NCI-H146 (cell line): ENCODE data around the gene LDLRAD2.
"Not testable (repeated sequence)": the region's sequence is repeated elsewhere in the genome, so short reads cannot be mapped to it uniquely, and the experiment has no call there.

Experiments
- DNase-seq: peaks from one replicate; lab custom pipeline; 2025; lab: John Stamatoyannopoulos, UW

The LDLRAD2 gene, protein sequence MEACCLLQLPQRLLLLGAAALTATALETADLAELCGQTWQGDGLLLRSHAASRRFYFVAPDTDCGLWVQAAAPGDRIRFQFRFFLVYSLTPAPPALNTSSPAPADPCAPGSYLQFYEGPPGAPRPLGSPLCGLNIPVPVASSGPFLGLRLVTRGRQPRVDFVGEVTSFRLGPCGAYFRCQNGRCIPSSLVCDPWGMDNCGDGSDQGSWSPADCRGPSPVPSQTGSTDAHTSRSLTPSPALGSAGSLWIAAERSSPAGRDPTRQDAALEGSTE

DNA sequence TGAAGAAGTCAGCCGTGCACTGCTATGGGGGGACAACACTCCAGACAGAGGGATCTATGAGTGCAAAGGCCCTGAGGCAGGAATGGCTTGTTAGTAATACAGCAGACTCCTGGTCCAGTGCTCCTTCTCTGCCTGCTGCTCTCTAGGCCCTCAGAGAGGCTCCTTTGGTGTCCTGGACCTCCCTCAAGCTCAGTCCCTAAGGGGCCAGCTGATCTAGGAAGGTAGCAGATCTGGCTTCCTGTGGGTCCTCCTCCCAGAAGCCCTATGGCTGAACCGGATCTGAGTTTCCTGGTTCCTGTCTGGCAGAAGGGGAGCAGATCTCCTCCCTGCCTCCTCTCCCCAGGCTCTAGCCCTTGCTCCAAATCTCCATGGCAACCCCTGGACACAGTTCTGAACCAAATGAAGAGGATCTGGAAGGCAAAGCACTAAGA lies at the start of gene LDLRAD2:
LDLRAD2 (plus strand) TSS at position 391 of the 431 bp plus-strand sequence. CDS start 187 bp downstream, outside the sequence.
- no peak for DNase-seq

DNA sequence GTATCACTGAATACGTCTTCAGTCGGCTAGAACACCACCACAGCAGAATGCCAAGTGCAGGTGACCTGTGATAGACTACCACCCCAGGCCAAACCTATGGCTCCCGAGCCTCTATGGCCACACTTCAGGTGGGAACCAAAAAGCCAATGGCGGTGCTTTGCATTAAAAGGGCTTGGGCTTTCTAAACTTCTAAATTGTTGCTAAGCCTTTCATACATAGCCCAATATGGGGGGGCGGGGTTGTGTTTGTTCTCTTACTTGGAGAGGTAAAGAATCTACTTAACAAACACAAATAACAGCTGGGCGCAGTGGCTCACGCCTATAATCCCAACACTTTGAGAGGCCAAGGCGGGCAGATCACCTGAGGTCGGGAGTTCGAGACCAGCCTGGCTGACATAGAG lies 48.8 kb upstream of the LDLRAD2 start:
- DNase-seq, result no peak

DNA sequence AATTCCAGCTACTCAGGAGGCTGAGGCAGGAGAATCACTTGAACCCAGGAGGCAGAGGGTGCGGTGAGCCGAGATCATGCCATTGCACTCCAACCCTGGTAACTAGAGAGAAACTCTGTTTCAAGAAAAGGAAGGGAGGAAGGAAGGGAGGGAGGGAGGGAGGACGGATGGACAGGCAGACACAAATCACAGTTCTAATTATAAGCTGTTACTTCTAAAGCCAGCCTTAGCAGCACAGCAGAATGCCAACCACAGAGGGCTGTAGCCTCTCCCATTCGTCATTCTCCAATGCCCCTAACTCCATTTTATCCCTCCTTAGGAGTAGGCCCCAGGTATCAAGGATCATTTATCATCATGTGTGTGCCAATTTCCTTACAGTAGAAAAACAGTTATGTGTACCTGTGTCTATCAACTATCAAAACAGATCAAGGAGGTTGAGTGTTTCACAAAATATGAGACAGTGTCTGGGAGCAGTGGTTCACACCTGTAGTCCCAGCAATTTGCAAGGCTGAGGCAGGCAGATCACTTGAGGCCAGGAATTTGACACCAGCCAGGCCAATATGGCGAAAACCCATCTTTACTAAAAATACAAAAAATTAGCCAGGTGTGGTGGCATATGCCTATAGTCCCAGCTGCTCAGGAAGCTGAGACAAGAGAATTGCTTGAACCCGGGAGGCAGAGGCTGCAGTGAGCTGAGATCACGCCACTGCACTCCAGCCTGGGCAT lies 48.2 kb upstream of the LDLRAD2 start:
- no peak for DNase-seq

DNA sequence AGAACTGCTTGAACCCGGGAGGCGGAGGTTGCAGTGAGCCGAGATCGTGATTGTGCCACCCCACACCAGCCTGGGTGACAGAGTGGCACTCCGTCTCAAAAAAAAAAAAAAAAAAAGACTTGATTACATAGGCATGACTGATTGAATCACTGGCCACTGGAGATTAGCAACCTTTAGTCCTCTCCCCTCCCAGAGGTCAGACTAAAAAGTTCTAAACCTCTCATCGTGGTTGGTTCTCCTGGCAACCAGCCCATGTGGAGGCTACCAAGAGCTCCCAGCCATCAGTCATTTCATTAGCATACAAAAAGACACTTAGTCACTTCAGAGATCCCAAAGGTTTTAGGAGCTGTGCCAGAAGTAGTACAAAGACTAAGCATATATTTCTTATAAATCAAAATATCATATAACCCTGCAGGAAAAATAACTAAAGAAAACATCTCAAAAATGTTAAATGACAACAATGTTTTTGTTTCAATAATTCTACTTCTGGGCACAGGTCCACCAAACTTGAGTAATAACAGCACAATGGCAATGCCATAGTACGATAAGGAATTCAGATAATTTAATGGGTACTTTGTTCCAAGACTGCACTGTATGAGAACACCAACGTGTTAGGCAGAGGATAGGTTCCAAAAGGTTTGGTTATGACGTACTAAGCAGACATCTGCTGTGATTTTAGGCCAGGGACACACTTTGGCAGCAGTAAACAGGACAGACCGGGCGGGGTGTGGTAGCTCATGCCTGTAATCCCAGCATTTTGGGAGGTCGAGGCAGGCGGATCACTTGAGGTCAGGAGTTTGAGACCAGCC lies 47.2 kb upstream of the LDLRAD2 start:
- no peak for DNase-seq

DNA sequence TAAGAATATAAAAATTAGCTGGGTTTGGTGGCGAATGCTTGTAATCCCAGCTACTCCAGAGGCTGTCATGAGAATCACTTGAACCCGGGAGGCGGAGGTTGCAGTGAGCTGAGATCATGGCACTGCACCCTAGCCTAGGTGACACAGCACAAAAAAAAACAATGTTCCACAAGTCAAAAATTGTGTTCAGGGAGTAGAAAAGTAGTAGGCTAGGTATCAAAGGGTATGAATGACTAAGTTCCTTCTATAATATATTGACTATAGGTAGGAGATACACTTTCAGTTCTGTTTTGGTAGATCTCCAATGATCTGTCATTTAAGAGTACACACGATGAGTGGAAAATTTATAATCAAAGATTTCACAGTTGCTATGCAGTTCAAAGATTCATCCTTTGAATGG lies 45.9 kb upstream of the LDLRAD2 start:
- no peak for DNase-seq

DNA sequence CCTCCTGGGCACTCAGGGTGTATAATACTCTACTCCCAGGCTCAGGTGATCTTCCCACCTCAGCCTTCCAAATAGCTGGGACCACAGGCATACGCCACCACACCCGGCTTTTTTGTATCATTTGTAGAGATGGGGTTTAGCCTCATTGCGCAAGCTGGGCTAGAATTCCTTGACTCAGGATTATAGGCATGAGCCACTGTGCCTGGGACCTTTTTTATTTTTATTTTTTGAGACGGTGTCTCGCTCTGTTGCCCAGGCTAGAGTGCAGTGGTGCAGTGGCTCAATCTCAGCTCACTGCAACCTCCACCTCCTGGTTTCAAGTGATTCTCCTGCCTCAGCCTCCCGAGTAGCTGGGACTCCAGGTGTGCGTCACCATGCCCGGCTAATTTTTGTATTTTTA lies 45.0 kb upstream of the LDLRAD2 start:
- not testable (repeated sequence) for DNase-seq

- no peak for DNase-seq
Measured at GRCh38 chr1:21770201-21770600, 41.9 kb upstream of the LDLRAD2 start.

- DNase-seq, result not testable (repeated sequence)
Measured at GRCh38 chr1:21770602-21771001, 41.5 kb upstream of the LDLRAD2 start.

DNA sequence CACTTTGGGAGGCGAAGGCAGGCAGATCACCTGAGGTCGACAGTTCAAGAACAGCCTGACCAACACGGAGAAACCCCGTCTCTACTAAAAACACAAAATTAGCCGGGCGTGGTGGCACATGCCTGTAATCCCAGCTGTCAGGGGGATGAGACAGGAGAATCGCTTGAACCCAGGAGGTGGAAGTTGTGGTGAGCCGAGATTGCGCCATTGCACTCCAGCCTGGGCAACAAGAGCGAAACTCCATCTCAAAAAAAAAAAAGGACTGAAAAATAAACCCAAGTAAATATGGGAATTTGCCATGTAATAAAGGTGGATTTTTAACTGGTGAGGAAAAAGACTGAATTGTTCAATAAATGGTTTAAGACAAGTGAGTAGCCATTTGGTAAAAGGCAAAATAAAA lies 40.4 kb upstream of the LDLRAD2 start:
- not testable (repeated sequence) for DNase-seq

- DNase-seq, result no peak
Measured at GRCh38 chr1:21773585-21773984, 38.5 kb upstream of the LDLRAD2 start.

DNA sequence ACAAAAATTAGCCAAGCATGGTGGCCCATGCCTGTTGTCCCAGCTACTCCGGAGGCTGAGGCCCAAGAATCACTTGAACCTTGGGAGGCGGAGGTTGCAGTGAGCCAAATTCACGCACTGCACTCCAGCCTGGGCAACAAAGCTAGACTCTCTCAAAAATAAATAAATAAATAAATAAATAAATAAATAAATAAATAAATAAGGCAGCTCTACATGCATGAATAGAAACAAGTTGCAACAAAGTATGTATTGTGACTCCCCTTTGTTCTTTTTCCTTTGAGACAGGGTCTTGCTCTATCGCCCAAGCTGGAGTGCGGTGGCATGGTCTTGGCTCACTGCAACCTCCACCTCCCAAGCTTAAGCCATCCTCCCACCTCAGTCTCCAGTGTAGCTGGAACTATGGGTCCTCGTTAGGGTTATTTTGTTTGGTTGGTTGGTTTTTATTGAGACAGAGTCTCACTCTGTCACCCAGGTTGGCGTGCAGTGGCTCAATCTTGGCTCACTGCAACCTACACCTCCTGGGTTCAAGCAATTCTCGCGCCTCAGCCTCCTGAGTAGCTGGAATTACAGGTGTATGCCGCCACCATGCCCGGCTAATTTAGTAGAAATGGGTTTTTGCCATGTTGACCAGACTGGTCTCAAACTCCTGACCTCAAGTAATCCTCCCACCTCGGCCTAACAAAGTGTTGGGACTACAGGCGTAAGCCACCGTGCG lies 37.1 kb upstream of the LDLRAD2 start:
- no peak for DNase-seq

DNA sequence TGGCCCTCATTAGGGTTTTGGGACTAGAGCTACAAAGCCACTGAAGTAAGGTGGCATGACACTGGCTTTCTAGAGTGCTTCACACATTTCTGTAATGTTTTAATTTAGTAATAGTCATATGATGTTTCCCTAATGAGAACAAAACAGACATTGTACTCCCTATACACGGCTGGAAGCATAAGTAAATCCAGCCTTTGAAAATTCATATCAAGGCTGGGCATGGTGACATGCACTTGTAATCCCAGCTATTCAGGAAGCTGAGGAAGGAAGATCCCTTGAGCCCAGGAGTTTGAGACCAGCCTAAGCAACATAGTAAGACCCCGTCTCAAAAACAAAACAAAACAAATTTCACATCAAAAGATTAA lies 36.5 kb upstream of the LDLRAD2 start:
- DNase-seq, result no peak

- no peak for DNase-seq
Measured at GRCh38 chr1:21775985-21776562, 36.0 kb upstream of the LDLRAD2 start.

DNA sequence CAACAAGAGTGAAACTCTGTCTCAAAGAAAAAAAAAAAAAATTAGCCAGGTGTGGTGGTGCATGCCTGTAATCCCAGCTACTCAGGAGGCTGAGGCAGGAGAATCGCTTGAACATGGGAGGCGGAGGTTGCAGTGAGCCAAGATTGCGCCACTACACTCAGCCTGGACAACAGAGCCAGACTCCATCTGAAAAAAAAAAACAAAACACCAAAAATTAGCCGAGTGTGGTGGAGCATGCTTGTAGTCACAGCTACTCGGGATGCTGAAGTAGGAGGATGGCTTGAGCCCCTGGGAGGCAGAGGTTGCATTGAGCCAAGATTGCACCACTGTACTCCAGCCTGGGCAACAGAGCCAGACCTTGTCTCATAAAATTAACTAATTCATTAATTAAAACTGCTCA lies 35.1 kb upstream of the LDLRAD2 start:
- DNase-seq, result not testable (repeated sequence)

- DNase-seq, result no peak
Measured at GRCh38 chr1:21778405-21778727, 33.7 kb upstream of the LDLRAD2 start.

DNA sequence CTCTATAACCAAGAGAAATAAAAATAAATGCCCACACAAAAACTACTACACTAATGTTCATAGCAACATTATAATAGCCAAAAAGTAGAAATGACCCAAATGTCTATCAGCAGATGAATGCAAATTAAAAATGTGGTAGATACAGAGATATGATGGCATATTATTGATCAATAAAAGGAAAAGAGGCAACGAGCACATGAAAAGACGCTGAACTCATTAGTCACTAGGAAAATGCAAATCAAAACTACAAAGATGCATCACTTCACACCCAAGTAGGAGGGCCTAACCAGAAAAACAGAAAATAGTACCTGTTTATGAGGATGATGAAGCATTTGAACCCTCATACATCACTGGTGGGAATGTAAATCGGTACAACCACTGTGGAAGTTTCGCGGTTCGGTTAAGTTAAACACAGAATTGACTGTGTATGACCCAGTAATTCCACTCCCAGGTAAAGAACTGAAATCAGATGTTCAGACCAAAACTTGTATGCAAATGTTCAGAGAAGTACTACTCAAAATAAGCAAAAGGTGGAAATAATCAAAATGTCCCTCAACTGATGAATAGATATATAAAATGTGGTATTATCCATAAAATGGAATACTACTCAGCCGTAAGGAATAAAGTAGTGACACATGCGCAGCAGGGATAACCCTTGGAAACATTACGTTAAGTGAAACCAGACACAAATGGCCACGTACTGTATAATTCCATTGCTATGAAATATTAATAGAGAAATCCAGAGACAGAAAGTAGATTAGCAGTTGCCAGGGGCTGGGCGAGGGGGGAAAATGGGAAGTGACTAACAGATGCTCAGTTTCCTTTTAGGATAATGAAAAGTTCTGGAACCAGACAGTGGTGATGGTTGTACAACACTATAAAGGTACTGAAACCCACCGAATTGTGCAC lies 32.2 kb upstream of the LDLRAD2 start:
- no peak for DNase-seq

- DNase-seq, result no peak
Measured at GRCh38 chr1:21781815-21782348, 30.2 kb upstream of the LDLRAD2 start.

- peak; percentile 67 for DNase-seq
Measured at GRCh38 chr1:21782349-21782867, 29.7 kb upstream of the LDLRAD2 start.

DNA sequence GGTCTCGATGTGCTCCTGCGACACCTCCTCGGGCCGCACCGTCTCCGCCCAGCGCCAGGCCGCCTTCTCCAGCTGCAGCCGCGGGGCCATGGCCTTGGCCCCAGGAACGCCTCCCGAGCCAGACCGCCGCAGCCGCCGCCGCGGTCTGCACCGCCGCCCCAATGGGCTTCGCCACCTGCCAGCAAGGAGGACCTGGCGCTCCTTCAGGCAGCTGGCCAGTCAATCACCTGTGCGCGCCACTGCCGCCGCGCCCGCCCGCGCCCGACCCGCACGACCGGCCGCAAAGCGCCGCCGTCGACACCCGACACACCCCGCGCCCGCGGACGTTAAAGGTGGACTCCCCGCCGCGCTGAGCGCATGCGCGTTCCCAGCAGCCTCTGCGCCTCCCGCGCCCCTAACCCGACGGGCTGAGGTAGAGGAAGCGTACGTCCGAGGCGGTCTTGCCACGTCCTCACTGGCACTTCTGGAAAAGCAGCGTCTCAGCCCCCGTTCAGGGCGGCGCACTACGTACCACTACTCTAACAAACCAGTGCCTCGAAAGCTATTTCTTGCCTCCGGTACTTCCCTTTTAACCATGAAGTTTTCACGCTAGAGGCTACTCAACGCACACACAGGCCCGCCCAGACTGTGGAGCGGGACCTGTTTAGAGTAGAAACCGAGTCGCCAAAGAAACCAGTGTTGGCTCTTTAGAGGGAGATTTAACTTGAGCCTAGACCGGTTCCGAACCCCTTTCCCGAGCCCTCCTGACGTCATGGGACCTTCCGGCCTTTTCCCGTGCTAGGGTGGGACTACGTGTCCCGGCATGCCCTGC lies 29.0 kb upstream of the LDLRAD2 start, which contains the start of gene USP48:
USP48 (minus strand) TSS at position 282 of the 811 bp plus-strand sequence; CDS start at position 90, 192 bp downstream.
- DNase-seq, result peak; percentile 92
